HUES48 (cell line): ENCODE measurements around the gene SERBP1.

Source experiments
- H3K27ac ChIP-seq: one replicate; pipeline ENCODE4 v1.7.0; 2013; ENCODE audit warnings: low read depth, low read length, inconsistent platforms
- H3K27me3 ChIP-seq: 2 replicates; pipeline ENCODE4 v1.6.1; 2013; ENCODE audit warnings: mild to moderate bottlenecking, low read length; ENCODE audit not compliant: control insufficient read depth, insufficient read depth
- H3K36me3 ChIP-seq: 2 replicates; pipeline ENCODE4 v1.6.1; 2013; ENCODE audit warnings: low read length; ENCODE audit not compliant: control insufficient read depth, insufficient read depth
- H3K4me1 ChIP-seq: 2 replicates; pipeline ENCODE4 v1.6.1; 2013; ENCODE audit warnings: mild to moderate bottlenecking, low read length; ENCODE audit not compliant: control insufficient read depth, insufficient read depth
- H3K4me3 ChIP-seq: 2 replicates; pipeline ENCODE4 v1.5.1; 2013; ENCODE audit warnings: mild to moderate bottlenecking, low read depth, low read length
- H3K9ac ChIP-seq: 2 replicates; pipeline ENCODE4 v1.6.1; 2013; ENCODE audit warnings: mild to moderate bottlenecking, low read depth, low read length, moderate library complexity
- H3K9me3 ChIP-seq: 2 replicates; pipeline ENCODE4 v1.6.1; 2013; ENCODE audit warnings: low read length; ENCODE audit not compliant: control insufficient read depth, insufficient read depth

SERBP1 gene

GRCh38 chr1:67440339-67440738 lies 10.1 kb upstream of the SERBP1 start:
- H3K4me1 ChIP-seq: peaks cover 8% of the 10 kb centered on the region
- H3K27me3 ChIP-seq: no peaks in the 10 kb centered on the region
- H3K27ac ChIP-seq: no peak overlapping the region
- H3K9me3 ChIP-seq: no peaks in the 10 kb centered on the region
- no peak overlapping the region for H3K4me3 ChIP-seq
- H3K9ac ChIP-seq: no peak overlapping the region
- H3K36me3 ChIP-seq: no peaks in the 10 kb centered on the region

DNA sequence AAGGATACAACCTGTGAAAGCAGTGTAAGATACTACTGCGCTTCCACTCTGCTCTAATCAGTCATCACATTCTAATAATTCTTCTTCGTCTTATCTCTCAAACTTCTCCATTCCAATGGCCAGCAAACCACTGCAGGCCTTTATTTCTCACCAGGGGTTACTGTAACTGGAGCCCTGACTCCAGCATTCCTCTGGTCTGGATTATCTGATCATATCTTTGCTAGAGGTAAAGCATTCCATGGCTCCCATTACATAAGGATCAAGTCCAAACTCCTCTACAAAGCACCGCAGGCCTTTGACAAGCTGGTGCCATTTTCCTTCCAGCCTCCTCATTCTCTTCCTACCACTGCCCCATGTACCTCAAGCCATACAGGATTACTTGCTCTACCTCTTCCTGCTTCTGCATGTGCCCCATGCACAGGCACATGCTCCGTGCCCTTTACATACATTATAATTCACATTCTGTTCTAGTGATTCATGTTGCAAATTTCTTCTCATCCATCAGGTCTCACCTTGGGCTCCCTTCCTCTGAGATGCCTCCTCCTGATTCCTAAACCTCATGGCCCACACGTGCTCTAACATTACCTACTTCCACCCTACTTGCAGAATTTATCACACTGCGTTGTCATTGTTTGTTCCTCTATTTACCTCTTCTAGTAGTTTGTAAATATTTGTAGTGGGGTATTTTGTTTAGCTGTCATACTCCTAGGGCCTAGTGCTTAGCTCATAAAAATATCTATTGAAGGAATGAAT lies 9.3 kb upstream of the SERBP1 start:
- Histone ChIP-seq H3K4me1 (peaks cover 8% of the 10 kb centered on the region), H3K27me3 (no peaks in the 10 kb centered on the region), H3K27ac (no peak overlapping the region), H3K4me3 (no peak overlapping the region), H3K9ac (no peak overlapping the region), H3K9me3 (no peaks in the 10 kb centered on the region), H3K36me3 (no peaks in the 10 kb centered on the region)

GRCh38 chr1:67437961-67438360 lies 7.8 kb upstream of the SERBP1 start:
- H3K27ac ChIP-seq: no peak overlapping the region
- H3K4me1 ChIP-seq: peaks cover 8% of the 10 kb centered on the region
- H3K4me3 ChIP-seq: no peak overlapping the region
- H3K36me3 ChIP-seq: no peaks in the 10 kb centered on the region
- H3K9ac ChIP-seq: no peak overlapping the region
- H3K9me3 ChIP-seq: no peaks in the 10 kb centered on the region
- no peaks in the 10 kb centered on the region for H3K27me3 ChIP-seq

DNA sequence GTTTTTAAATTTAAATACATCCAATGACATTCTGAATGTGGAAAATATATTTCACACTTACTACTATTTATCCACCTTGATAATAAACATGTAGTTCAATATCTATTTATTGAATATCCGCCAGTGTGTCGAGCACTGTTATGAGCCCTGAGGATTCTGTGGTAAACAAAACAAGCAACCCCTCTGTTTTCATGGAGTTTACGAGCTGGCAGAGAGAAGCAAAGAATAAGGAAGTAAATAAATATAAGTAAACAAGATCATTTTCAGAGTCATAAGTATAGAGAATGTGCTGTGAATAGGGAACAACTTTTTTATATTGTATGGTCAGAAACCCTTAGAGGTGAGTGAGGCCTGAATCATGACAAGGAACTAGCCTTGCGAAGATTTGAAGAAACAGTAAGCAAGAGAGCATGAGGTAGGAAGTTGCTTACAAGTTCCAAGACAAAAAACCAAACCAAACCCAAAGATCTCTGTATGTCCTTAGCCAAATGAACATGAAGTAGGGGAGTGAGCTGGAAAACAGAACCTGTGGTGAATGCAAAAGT lies 6.4 kb upstream of the SERBP1 start:
- Histone ChIP-seq H3K27ac (no peak overlapping the region), H3K9me3 (no peaks in the 10 kb centered on the region), H3K9ac (no peak overlapping the region), H3K4me1 (peaks cover 21% of the 10 kb centered on the region), H3K4me3 (no peak overlapping the region), H3K27me3 (no peaks in the 10 kb centered on the region), H3K36me3 (no peaks in the 10 kb centered on the region)

- H3K27ac ChIP-seq: no peak overlapping the region
- peaks cover 19% of the 10 kb centered on the region for H3K4me1 ChIP-seq
Observed at GRCh38 chr1:67434491-67434890, 4.3 kb upstream of the SERBP1 start.

GRCh38 chr1:67433837-67434236 lies 3.6 kb upstream of the SERBP1 start:
- no peaks in the 10 kb centered on the region for H3K27me3 ChIP-seq
- peaks cover 19% of the 10 kb centered on the region for H3K4me1 ChIP-seq
- H3K36me3 ChIP-seq: peaks cover 8% of the 10 kb centered on the region
- no peak overlapping the region for H3K27ac ChIP-seq
- no peak overlapping the region for H3K4me3 ChIP-seq
- no peaks in the 10 kb centered on the region for H3K9me3 ChIP-seq
- no peak overlapping the region for H3K9ac ChIP-seq

More at GRCh38 chr1:67434491-67434890, 4.3 kb upstream of the SERBP1 start:
- no peak overlapping the region for H3K9ac ChIP-seq
- H3K9me3 ChIP-seq: no peaks in the 10 kb centered on the region
- H3K4me3 ChIP-seq: no peak overlapping the region
- peaks cover 1% of the 10 kb centered on the region; the same call in 1 of the 2 replicates for H3K36me3 ChIP-seq
- H3K27me3 ChIP-seq: no peaks in the 10 kb centered on the region

- peaks cover 19% of the 10 kb centered on the region for H3K36me3 ChIP-seq
- peaks cover 19% of the 10 kb centered on the region for H3K4me1 ChIP-seq
- no peaks in the 10 kb centered on the region for H3K9me3 ChIP-seq
- H3K27me3 ChIP-seq: no peaks in the 10 kb centered on the region
- H3K27ac ChIP-seq: no peak overlapping the region
- H3K9ac ChIP-seq: no peak overlapping the region
- no peak overlapping the region for H3K4me3 ChIP-seq
Observed at GRCh38 chr1:67432745-67433144, 2.5 kb upstream of the SERBP1 start.

GRCh38 chr1:67431869-67432578 lies 1.8 kb upstream of the SERBP1 start:
- H3K4me3 ChIP-seq: peak overlapping the region; percentile 90
- H3K4me1 ChIP-seq: peaks cover 19% of the 10 kb centered on the region
- peaks cover 25% of the 10 kb centered on the region for H3K36me3 ChIP-seq
- H3K27ac ChIP-seq: peak overlapping the region; percentile 56
- 0 out of 2 replicates have a peak overlapping the region, but pooled peaks have one; percentile 31 for H3K9ac ChIP-seq
- H3K27me3 ChIP-seq: no peaks in the 10 kb centered on the region
- H3K9me3 ChIP-seq: no peaks in the 10 kb centered on the region

DNA sequence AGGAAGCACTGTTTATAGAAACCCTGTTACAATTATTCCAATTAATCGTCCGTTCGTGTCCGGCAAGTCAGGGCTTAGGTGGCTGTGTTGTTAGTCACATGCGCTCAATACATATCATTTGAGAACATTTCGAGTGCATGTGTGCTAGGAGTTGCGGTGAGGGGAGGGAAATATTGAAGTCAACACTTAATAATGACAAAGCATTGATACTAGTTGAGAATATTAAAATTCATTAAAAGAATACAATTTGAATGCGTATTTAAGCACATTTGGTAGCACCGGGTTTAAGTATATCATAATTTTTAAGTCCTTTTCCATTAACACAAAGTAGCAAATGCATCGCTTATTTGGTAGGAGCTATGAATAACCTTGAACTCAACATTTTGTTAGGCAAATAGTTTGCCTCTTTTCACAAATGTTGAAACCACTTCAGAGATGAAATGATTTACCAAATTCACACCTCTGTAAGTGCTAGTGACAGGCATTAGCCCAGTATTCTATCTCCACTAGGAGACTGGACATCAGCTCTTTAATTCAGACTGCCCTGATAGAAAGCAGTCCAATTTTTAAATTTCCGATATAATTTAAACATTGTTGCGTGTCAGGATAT lies 1.1 kb upstream of the SERBP1 start:
- peaks cover 33% of the 10 kb centered on the region for H3K36me3 ChIP-seq
- peaks cover 19% of the 10 kb centered on the region for H3K4me1 ChIP-seq
- peak overlapping the region; percentile 84 for H3K27ac ChIP-seq
- H3K9me3 ChIP-seq: no peaks in the 10 kb centered on the region
- H3K9ac ChIP-seq: peak overlapping the region; percentile 91
- H3K4me3 ChIP-seq: peak overlapping the region; percentile 90
- no peaks in the 10 kb centered on the region for H3K27me3 ChIP-seq

DNA sequence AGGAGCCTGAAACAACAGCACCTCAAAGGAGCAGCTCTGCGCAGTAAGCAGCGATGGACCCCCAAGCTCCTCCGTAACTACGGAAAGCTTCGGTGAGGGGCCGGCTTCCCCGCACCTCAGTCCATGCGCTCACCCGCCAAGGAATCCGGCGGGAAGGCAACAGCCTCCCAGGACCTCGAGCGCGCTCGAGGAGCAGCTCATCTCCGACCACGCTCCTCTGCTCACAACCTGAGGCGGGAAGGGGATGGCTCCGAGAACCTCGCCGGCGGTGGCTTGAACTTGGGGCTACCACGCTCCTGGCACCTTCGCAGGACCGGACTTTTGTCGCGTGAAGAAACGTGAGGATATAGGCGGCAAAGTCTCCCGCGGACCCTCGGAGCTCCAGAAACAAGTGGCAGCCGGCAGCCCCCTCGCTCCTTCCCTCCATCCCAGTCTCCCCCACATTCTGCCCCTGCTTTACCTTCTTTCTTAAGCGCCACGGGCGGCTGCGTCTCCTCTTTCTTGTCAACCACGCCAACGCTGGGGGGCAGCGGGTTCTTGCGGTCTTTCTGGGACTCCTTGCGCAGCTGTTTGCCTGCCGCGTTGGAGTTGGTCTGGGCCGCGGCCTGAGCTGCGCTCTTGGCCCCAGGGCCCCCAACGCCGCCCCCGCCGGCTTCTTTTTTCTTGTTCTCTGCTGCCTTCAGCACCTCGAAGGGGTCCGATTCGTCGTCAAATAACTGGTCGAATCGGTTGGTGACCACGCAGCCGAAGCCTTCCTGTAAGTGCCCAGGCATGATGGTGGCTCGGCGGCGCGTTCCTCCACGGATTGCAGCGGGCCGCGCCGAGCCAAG lies 459 bp downstream of the SERBP1 start:
- Histone ChIP-seq H3K36me3 (peaks cover 48% of the 10 kb centered on the region), H3K9me3 (no peaks in the 10 kb centered on the region), H3K27me3 (no peaks in the 10 kb centered on the region), H3K4me1 (peaks cover 19% of the 10 kb centered on the region), H3K9ac (peak overlapping the region; percentile 95), H3K4me3 (peak overlapping the region; percentile 90), H3K27ac (peak overlapping the region; percentile 80)
